ENCODE results near the gene LSG1.

DNA sequence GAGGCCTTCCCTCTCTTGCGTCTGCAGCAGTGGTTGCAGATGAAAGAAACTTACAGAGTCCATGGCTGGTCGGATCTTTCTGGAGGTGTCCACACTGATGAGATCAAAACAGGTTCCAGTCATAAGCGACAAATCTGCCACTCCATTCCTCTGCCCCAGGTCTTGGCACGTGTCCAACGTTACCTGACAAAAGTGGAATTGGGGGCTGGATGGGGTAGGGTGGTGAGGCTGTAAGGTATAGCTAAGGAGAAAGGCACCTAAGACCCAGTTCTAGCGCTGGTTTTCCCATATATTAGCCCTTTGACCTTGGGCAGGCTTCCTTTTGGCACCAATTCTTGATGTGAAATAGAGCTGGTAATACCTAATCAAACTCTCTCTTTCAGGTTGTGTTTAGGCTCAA, 24.7 kb upstream of the LSG1 start:
- TF ChIP-seq, protein P1, sequence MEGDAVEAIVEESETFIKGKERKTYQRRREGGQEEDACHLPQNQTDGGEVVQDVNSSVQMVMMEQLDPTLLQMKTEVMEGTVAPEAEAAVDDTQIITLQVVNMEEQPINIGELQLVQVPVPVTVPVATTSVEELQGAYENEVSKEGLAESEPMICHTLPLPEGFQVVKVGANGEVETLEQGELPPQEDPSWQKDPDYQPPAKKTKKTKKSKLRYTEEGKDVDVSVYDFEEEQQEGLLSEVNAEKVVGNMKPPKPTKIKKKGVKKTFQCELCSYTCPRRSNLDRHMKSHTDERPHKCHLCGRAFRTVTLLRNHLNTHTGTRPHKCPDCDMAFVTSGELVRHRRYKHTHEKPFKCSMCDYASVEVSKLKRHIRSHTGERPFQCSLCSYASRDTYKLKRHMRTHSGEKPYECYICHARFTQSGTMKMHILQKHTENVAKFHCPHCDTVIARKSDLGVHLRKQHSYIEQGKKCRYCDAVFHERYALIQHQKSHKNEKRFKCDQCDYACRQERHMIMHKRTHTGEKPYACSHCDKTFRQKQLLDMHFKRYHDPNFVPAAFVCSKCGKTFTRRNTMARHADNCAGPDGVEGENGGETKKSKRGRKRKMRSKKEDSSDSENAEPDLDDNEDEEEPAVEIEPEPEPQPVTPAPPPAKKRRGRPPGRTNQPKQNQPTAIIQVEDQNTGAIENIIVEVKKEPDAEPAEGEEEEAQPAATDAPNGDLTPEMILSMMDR (IDR thresholded peaks at IDR 0.05; ENCODE audit: low read length): no peak
- TF ChIP-seq EZH2phosphoT487 (IDR thresholded peaks at IDR 0.05; ENCODE audit: low read length): no peak
- TF ChIP-seq EZH2 (optimal IDR thresholded peaks at IDR 0.05; ENCODE audit: low read depth, low read length): no peak

All from MM.1S (cell line).